ENCODE measurements around the gene ZNF724. TPM values are rescaled to one million over a fixed set of nuclear protein-coding genes. Genes with fewer than 3 reads are reported as not detected.
"Not testable (repeated sequence)": the region's sequence is repeated elsewhere in the genome, so short reads cannot be mapped to it uniquely, and the experiment has no call there.

ZNF724 gene
- total RNA-seq (2014; rRNA removed; shearing (Covaris generic)), result 4.8 and 5.3 TPM in 2 replicates
- polyA plus RNA-seq (2014; cell fraction: nucleus; rRNA removed), result 2.9 and 3.2 TPM in 2 replicates

DNA sequence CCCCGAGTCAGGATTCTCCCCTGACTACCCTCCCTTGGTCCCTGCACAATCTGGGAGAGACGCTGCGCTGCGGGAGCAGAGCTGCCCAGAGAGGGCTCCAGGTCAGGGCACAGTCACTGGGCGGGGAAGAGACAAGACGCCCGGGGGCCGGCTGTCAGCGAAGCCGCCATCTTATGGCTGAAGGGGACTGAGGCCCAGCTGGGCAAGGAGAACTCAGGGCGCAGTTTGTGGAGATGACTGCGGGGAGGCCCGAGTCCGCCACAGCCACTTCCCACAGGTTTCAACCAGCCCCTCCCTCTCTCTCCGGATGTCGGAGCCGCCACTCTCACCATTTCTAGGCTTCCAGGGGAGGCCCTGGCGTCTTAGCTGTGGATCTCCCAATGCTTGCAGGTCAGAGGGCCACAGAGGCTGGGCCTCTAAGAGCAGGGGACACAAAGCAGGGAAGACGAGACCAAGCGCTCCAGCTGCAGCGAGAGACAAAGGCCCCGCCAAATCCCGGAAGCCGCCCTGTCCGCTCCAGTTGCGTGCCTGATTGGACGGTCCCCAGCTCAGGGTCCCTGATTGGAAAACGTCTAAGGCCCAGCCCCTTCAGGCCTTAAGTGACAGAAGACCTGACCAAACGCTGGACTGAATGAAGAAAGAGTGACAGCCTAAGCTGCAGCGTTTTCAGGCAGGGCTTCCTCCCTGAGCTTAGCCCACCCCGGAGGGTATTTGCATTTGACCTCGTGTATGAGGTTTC lies at the start of gene ZNF724:
TSS of gene ZNF724 (minus strand) at position 484 of the 739 bp plus-strand sequence. CDS start at position 332, 152 bp downstream.
- DNase-seq (ENCODE audit: extremely low read depth, low read depth), result peak; percentile 81

DNA sequence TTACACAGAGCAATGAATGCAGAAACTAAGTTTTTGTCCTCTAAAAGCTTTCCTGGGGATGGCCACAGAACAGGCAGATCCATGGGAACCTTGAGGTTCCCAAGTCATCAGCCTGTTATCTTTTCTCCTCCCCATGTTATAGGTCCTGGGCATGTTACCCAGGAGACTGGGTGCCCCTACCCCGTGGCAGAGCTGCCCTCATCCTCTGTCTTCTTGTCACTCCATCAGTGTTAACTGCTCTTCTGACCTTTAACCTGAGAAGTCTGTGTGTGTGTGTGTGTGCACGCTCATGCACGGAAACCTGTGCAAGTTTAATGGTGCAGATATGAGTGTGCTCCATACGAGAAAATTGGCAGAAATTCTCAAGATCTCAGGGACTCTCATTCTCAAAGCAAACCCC lies 43.9 kb upstream of the ZNF724 start:
- DNase-seq (ENCODE audit: extremely low read depth, low read depth), result no peak

GRCh38 chr19:23289966-23290365 lies 39.8 kb upstream of the ZNF724 start:
- DNase-seq (ENCODE audit: extremely low read depth, low read depth), result not testable (repeated sequence)

DNA sequence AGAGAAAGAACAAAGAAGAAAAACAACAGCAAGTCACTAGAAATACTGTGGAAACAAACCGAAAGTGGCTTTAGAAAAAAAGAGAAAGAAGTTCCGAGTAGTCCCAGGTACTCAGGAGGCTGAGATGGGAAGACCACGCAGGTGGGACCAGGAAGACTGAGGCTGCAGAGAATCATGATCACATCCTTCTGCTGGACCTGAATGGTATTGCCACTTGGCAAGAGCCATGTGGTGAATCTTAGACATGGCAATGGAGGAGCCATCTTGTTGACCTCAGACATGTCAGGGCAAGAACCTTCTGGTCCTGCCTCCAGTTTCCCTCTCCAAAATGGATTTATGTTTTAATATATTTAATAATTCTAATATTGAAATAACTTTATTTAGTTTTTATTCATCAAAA lies 37.4 kb upstream of the ZNF724 start:
- DNase-seq (ENCODE audit: extremely low read depth, low read depth), result no peak

GRCh38 chr19:23286477-23286876 lies 36.3 kb upstream of the ZNF724 start:
- DNase-seq (ENCODE audit: extremely low read depth, low read depth), result no peak

DNA sequence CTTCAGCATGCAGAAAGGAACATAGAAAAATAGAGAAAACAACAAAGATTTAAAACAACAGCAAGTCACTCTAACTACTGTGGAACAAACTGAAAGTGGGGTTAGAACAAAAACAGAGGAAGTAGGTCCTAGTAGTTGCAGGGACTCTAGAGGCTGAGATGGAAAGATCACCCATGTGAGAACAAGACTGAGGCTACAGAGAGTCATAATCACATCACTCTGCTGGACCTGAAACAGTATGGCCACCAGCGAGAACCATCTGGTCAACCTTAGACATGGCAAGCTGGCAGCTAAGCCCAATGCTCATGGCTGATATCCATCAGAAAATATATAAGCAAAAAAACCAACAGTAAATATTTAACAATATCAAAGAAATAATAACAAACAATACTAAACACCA lies 35.8 kb upstream of the ZNF724 start:
- DNase-seq (ENCODE audit: extremely low read depth, low read depth), result no peak

GRCh38 chr19:23285326-23285725 lies 35.1 kb upstream of the ZNF724 start:
- not testable (repeated sequence) for DNase-seq (ENCODE audit: extremely low read depth, low read depth)

DNA sequence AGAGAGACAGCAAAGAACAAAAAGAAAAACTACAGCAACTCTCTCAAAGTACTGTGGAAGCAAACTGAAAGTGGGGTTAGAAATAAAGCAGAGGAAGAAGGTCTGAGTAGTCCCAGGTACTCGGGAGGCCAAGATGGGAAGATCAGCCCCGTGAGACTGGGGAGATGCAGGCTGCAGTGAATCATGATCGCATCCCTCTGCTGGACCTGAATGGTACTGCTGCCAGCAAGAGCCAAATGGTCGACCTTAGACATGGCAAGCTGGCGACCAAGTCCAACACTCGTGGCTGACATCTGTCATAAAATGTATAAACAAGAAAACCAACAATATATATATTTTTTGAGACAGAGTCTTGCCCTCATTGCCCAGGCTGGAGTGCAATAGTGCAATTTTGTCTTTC lies 33.7 kb upstream of the ZNF724 start:
- DNase-seq (ENCODE audit: extremely low read depth, low read depth), result peak; percentile 19

DNA sequence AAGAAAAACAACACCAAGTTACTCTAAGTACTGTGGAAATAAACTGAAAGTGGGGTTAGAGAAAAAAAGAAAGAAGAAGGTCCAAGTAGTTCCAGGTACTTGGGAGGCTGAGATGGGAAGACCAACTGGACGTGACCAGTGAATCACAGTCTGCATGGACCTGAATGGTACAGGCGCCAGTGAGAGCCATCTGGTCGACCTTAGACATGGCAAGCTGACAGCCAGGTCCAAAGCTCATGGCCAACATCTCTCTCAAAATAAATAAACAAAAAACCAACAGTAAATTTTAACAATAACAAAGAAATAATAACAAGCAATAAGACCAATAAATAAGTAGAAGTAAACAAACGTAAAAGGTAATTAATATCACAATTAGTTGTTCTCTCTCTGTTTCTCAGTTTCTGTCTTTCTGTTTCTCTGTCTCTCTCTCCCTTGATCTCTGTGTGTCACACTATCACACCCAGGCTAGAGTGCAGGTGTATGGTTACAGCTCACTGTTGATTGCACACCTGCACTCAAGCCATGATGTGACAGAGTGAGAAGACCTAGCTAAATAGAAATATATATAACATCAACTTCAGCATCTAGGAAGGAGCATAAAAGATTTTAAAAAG lies 31.6 kb upstream of the ZNF724 start:
- DNase-seq (ENCODE audit: extremely low read depth, low read depth), result no peak

- DNase-seq (ENCODE audit: extremely low read depth, low read depth), result not testable (repeated sequence)
Measured at GRCh38 chr19:23278118-23278517, 27.9 kb upstream of the ZNF724 start.

DNA sequence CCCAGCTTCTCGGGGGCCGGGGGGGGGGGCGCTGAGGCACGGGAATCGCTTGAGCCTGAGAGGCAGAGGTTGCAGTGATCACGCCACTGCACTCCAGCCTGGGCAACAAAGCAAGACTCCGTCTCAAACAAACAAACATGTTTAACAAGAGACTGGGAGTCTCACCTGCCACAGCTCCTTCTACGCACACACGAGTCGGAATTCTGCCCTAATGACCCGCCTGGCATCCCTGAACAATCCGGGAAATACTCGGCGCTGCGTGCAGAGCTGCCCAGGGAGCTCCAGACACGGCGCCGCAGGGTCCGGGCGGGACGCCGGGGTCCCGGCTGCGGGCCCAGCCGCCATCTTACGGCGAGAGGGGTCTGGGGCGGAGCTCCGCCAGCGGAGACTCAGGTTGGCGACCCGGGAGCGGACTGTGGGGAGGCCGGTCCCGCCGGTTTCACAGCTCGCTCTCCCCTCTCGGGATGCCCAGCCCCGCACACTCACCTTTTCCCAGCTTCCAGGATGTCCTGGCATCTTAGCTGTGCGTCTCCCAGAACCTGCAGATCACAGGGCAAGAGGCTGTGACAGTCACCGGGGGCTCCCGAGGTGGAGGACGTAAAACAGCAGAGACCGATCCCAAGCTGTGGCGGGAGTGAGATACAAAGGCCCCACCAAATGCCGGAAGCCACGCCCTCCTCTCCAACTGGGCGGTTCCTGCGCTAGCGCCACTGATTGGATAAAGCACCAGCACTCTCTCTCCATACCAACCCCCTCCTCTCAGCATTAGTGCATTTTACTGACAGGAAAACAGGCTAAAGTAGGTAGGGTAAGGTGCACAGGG lies 23.6 kb upstream of the ZNF724 start:
- DNase-seq (ENCODE audit: extremely low read depth, low read depth), result peak; percentile 49

DNA sequence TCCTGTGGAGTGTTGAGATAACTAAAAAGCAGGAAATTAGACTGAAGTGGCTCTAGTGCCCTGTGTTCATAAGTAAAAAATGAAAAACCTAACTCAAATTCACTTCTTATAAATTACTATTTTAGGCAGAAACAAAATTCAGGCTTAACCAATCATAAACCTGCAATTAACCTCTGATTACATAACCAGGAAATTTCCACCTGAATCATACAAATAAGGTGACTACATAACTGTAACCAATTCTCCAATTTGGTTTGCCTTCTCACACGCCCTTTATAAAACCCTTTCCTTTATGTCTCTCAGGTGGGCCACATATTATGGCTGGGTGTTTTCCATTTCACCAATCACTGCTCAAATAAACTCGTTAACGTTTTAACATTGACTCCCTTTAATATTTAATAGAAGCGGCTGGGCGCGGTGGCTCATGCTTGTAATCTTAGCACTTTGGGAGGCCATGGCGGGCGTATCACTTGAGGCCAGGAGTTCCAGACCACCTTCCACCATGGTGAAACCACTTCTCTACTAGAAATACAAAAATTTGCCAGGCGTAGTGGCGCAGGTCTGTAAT lies 22.9 kb upstream of the ZNF724 start:
- no peak for DNase-seq (ENCODE audit: extremely low read depth, low read depth)

DNA sequence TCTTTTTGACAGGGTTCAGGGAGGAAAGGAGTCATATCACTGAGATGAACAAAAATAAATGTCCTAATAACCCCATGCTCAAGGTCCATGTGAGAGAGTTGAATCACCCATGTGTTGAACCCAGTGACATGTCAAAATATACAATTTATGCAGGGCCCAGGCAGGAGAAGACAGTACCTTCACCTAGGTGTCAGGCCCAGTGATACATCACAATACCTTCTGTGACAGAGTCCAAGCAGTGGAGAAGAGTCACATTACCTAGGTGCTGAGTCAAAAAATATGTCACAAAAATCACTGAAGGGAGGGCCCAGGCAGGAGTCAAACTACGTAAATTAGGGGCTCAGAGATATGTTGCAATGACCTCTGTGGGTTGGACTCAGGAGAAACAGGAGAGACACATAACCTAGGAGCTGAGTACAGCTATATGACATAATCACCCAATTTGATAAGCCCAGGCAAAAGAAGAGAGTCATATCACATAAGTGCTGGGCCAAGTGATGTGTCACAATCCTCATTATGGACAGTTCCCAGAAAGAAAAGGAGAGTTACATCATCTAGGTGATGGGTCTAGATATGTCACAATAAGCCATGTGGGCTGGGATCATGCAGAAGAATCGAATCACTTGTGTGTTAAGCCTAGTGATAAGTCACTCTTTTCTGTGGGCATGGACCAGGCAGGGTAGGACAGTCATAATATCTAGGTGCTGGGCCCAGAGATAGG lies 13.8 kb upstream of the ZNF724 start:
- no peak for DNase-seq (ENCODE audit: extremely low read depth, low read depth)

GRCh38 chr19:23263396-23263795 lies 13.2 kb upstream of the ZNF724 start:
- no peak for DNase-seq (ENCODE audit: extremely low read depth, low read depth)

DNA sequence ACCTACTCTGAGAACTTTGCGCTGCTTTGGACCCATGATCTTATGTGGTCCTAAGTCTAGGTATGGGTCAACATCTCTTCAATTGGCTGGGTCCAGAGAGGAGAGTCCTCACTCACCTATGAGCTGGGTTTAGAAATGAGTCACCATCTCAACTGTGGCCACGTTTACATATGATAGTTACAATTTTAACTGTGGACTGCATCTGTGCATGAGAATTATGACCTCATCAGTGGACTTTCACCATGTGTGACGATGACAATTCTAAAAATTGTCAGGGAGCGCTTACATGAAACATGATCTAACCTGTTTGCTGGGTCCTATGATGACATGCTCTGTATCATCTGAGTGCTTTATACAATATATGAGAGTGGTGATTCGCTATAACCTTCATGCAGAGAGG lies 12.7 kb upstream of the ZNF724 start:
- no peak for DNase-seq (ENCODE audit: extremely low read depth, low read depth)

DNA sequence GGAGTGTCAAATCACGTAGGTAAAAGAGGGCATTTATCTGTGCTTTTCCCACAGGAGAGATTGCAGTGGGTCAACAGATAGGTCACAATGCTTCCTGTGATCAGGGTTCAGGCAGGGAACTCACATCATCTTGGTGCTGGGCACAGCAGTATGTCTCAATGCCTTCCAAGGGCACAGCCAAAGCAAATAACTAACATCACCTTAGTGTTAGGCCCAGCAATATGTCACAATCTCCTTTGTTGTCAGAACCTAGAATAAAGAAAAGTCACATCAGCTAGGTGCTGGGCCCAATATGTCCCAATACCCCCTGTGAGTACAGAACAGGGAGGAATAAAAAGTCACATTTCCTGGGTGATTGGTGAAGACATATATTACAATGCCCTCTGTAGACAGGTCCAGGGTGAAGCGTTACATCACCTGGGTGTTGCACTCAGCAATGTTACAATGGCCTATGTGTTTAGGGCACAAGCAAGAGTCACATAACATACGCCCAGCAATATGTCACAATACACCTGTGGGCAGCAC lies 11.4 kb upstream of the ZNF724 start:
- no peak for DNase-seq (ENCODE audit: extremely low read depth, low read depth)

GRCh38 chr19:23260956-23261355 lies 10.8 kb upstream of the ZNF724 start:
- no peak for DNase-seq (ENCODE audit: extremely low read depth, low read depth)

- no peak for DNase-seq (ENCODE audit: extremely low read depth, low read depth)
Measured at GRCh38 chr19:23259961-23260360, 9.8 kb upstream of the ZNF724 start.

DNA sequence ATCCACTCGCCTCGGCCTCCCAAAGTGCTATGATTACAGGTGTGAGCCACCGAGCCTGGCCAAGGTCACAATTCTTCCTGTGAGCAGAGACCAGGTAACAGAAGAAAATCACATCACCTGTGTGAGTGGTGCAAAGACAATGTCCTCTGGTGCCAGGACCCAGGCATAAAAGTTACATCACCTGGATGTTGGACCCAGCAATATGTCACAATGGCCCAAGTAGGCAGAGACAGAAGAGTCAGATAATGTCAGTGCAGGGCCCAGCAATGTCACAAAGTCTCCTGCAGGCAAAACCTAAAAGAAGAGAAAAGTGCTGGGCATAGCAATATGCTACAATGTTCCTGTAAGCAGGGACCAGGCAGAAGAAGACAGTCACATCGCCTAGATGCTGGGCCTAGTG lies 5.5 kb upstream of the ZNF724 start:
- DNase-seq (ENCODE audit: extremely low read depth, low read depth), result no peak
